Duodenal mucosa (tissue), 2 donors: ENCODE results near the gene CRYZL1.
"Not testable (repeated sequence)": the region's sequence is repeated elsewhere in the genome, so short reads cannot be mapped to it uniquely, and the experiment has no call there.

Experiments used
- H3K27ac ChIP-seq: one replicate; pipeline ENCODE4 v1.7.0; 2013; ENCODE audit warnings: low read depth, low read length
- H3K27me3 ChIP-seq, 2 donors: one replicate each; pipeline ENCODE4 v1.7.0; 2013; ENCODE audit warnings: low read length in 2 of 2, control low read depth in 1 of 2; ENCODE audit not compliant: insufficient read depth in 2 of 2, control insufficient read depth in 1 of 2
- H3K36me3 ChIP-seq, 2 donors: one replicate each; pipeline ENCODE4 v1.7.0; 2013; ENCODE audit warnings: low read length in 2 of 2, control low read depth in 1 of 2; ENCODE audit not compliant: insufficient read depth in 2 of 2, control insufficient read depth in 1 of 2
- H3K4me1 ChIP-seq, 2 donors: one replicate each; pipeline ENCODE4 v1.7.0; 2013; ENCODE audit warnings: low read length in 2 of 2, control low read depth in 1 of 2; ENCODE audit not compliant: insufficient read depth in 2 of 2, control insufficient read depth in 1 of 2
- H3K4me3 ChIP-seq, 2 donors: one replicate each; pipeline ENCODE4 v1.7.0; 2013; ENCODE audit warnings: low read length in 2 of 2, low read depth in 1 of 2
- H3K9ac ChIP-seq, 2 donors: one replicate each; pipeline ENCODE4 v1.7.0; 2013; ENCODE audit warnings: low read length in 2 of 2, low read depth in 1 of 2
- H3K9me3 ChIP-seq, 2 donors: one replicate each; pipeline ENCODE4 v1.7.0; 2013; ENCODE audit warnings: low read length in 2 of 2, control low read depth in 1 of 2; ENCODE audit not compliant: control insufficient read depth in 1 of 2

Gene CRYZL1

DNA sequence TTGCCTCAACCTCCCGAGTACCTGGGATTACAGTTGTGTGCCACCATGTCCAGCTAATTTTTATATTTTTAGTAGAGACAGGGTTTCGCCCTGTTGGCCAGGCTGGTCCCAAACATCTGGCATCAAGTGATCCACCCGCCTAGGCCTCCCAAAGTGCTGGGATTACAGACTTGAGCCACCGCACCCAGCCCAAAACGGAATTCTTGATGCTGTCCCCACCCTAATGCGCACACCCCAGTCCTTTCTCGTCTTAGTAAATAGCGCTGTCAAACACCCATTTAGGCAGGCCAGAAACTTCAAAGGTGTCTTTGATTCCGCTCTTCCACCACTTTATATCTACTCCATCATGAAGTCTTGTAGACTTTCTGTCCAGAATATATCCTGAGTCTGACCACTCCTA, 35.9 kb upstream of the CRYZL1 start:
- H3K36me3 ChIP-seq, result no peaks in the 10 kb centered on the region

DNA sequence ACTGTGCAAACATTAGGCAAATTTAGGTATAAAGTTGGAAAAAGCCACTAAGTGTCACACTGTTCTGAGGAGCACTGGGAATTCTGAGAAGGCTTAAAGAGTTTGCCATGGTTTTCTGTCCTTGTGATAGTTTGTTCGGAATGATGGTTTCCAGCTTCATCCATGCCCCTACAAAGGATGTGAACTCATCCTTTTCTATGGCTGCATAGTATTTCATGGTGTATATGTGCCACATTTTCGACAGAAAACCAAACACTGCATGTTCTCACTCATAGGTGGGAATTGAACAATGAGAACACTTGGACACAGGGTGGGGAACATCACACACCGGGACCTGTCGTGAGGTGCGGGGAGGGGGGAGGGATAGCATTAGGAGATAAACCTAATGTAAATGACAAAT, 35.1 kb upstream of the CRYZL1 start:
- H3K9me3 ChIP-seq, H3K27me3 ChIP-seq, H3K4me1 ChIP-seq, H3K36me3 ChIP-seq, H3K9ac ChIP-seq, H3K27ac ChIP-seq, H3K4me3 ChIP-seq: not testable (repeated sequence)

More for the DNA sequence above, 35.9 kb upstream of the CRYZL1 start:
- Histone ChIP-seq H3K27ac (no peak overlapping the region), H3K9me3 (no peaks in the 10 kb centered on the region), H3K9ac (no peak overlapping the region), H3K4me3 (no peak overlapping the region), H3K4me1 (no peaks in the 10 kb centered on the region), H3K27me3 (no peaks in the 10 kb centered on the region)

DNA sequence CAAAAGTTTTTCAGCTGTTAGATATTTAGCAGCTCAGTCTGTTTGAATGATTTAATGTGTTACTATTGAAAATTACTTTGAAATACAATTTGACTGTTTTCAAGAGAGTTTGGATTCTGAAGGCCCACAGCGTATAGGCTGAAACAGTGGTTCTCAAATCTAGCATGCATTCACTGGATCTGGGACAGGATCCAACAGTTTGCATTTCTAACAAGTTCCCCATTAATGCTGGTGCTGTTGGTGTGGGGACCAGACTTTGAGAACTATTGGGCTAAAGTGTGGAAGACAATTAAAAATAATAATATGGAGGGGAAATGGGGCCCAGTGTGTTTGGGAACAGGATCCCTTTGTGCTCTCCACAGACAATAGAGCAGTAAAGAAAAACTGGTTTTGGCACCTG, 32.7 kb upstream of the CRYZL1 start:
- Histone ChIP-seq H3K27me3 (no peaks in the 10 kb centered on the region), H3K9ac (no peak overlapping the region), H3K9me3 (no peaks in the 10 kb centered on the region), H3K36me3 (no peaks in the 10 kb centered on the region), H3K4me1 (no peaks in the 10 kb centered on the region), H3K27ac (no peak overlapping the region), H3K4me3 (no peak overlapping the region)

DNA sequence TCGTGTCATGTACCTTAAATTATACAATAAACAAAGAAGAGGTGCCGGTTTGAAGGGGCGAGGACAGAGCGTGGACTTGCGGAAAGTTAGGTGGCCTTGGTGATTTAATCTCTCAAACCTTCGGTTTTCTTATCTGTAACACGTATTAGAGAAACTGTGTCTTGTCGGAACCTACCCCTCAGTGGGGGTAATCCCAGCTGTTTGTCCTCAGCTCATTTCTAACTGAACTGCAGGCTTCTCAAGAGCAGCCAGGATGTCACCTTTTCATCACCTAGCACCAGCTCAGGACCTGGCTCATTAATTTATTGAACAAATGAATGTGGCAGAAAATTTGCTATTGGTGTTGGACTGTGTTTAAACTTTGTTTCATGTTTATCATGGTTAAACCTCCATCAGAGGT, 31.9 kb upstream of the CRYZL1 start:
- H3K27ac ChIP-seq, result no peak overlapping the region
- no peaks in the 10 kb centered on the region for H3K9me3 ChIP-seq
- H3K4me1 ChIP-seq, result no peaks in the 10 kb centered on the region
- no peaks in the 10 kb centered on the region for H3K27me3 ChIP-seq
- H3K9ac ChIP-seq, result no peak overlapping the region
- H3K4me3 ChIP-seq, result no peak overlapping the region
- no peaks in the 10 kb centered on the region for H3K36me3 ChIP-seq

DNA sequence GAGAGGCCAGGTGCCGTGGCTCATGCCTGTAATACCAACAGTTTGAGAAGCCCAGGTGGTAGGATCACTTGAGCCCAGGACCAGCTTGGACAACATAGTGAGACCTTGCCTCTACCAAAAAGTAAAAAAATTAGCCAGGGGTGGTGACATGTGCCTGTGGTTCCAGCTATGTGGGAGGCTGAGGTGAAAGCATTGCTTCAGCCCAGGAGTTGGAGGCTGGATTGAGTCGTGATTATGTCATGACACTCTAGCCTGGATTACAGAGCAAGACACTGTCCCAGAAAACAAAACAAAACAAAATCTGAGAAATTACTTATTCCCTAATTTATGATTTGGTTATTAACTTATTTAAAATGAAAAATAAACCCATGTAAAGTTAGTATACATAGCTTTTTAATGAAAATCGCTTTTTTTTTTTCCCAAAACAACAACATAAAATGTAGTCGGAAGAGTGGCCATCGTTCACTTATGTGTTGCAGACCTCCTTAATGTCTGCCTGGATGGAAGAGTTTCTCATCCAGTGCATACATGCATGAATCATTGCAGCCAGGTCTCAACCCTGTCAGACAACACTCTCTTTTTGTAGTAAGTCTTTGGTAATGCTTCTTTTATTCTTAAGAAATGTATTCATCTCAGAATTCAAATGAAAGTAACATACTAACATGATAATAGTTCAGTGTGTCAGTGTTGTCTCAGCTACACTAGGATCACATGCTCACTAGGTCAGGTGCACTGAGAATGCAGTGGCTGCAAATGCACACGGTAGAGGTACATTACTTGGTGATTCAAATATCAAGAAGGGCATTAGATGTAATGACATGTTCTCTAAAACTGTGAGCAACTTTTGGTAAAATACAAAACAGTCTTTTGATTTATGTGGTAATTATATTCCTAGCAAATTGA, 28.8 kb upstream of the CRYZL1 start:
- Histone ChIP-seq H3K9me3 (no peaks in the 10 kb centered on the region), H3K36me3 (no peaks in the 10 kb centered on the region), H3K27me3 (no peaks in the 10 kb centered on the region), H3K9ac (no peak overlapping the region), H3K4me3 (no peak overlapping the region), H3K4me1 (no peaks in the 10 kb centered on the region), H3K27ac (no peak overlapping the region)

DNA sequence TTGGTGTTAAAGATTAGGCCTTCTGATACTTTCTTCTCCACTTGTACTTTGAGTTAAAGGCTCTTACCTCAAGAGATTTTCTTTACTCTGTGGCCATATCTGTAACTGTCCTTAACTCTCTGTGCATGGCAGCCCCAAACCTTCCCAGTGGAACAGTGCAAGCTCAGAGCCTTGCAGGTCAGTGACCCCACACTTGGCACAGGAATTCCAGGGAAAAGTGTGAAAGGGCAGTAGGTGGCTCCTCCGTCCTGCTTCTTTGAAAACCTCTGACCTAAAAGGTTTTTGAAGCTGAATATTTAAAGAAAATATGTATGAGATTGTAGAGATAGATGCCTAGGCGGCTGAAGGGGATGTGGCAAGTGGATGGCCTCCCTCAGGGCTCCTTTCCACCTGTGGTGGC, 27.1 kb upstream of the CRYZL1 start:
- no peaks in the 10 kb centered on the region for H3K36me3 ChIP-seq
- H3K27ac ChIP-seq, result no peak overlapping the region
- no peaks in the 10 kb centered on the region for H3K27me3 ChIP-seq
- no peak overlapping the region for H3K9ac ChIP-seq
- H3K4me3 ChIP-seq, result no peak overlapping the region
- H3K9me3 ChIP-seq, result no peaks in the 10 kb centered on the region
- H3K4me1 ChIP-seq, result no peaks in the 10 kb centered on the region

DNA sequence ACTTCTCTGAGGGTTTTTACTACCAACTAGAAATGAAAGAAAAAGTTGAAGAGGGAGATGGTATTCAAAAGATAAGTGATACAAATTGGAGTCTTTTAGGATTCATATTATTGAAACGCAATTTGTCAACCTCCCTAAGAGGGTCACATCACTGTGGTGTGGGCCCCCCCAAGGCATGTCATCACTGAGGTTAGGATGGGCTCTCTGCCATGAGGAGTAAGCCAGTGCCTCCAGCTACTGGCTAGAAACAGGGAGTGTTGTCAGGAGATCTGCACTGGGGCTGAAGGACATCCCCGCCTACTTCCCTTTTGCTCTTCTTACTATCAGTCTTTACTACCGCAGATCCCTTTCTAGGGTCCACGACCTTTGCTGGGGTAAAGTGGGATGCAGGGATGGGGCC, 26.6 kb upstream of the CRYZL1 start:
- Histone ChIP-seq H3K4me1 (no peaks in the 10 kb centered on the region), H3K36me3 (no peaks in the 10 kb centered on the region), H3K27me3 (no peaks in the 10 kb centered on the region), H3K4me3 (no peak overlapping the region), H3K27ac (no peak overlapping the region), H3K9ac (no peak overlapping the region), H3K9me3 (no peaks in the 10 kb centered on the region)

DNA sequence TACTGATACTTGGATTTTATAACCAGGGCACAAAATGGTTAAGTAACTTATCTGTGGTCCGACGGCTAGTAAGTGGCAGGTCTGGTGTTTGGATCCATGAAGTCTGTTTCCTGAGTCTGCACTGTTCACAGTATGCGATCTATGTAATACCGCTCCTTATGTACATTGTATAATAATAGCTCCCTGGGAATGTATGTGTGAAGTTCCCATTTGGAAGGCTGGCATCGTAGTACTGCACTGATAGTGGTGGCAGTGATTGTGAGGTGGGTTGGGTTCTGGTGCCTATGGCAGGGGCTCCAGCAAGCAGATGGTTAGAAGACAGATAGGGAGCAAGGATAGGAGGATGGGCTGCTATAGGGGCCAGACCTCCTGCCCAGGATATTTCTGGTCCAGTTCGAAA, 26.1 kb upstream of the CRYZL1 start:
- H3K27ac ChIP-seq, result no peak overlapping the region
- H3K9me3 ChIP-seq, result no peaks in the 10 kb centered on the region

DNA sequence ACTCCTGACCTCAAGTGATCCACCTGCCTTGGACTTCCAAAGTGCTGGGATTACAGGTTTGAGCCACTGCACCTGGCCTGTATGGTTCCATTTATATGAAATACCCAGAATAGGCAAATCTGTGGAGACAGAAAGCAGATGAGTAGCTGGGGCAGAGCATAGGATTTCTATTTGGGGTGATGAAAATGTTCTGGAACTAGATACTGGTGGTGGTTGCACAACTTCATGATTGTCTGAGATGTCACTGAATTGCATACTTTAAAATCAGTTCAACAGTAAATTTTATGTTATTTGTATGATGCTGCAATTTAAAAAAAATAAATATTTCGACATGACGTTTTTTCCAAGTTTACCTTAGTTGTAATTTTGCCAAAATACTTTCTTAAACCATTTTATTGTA, 24.6 kb upstream of the CRYZL1 start:
- peaks cover 0 to 12% of the 10 kb centered on the region in 2 donors for H3K4me1 ChIP-seq
- no peaks in the 10 kb centered on the region for H3K36me3 ChIP-seq
- no peaks in the 10 kb centered on the region for H3K27me3 ChIP-seq
- H3K27ac ChIP-seq, result no peak overlapping the region
- H3K4me3 ChIP-seq, result no peak overlapping the region
- no peak overlapping the region for H3K9ac ChIP-seq
- H3K9me3 ChIP-seq, result peaks cover 0 to 4% of the 10 kb centered on the region in 2 donors

More for the DNA sequence above, 26.1 kb upstream of the CRYZL1 start:
- H3K27me3 ChIP-seq, result no peaks in the 10 kb centered on the region
- H3K4me1 ChIP-seq, result peaks cover 0 to 4% of the 10 kb centered on the region in 2 donors
- no peaks in the 10 kb centered on the region for H3K36me3 ChIP-seq
- H3K4me3 ChIP-seq, result no peak overlapping the region
- no peak overlapping the region for H3K9ac ChIP-seq

DNA sequence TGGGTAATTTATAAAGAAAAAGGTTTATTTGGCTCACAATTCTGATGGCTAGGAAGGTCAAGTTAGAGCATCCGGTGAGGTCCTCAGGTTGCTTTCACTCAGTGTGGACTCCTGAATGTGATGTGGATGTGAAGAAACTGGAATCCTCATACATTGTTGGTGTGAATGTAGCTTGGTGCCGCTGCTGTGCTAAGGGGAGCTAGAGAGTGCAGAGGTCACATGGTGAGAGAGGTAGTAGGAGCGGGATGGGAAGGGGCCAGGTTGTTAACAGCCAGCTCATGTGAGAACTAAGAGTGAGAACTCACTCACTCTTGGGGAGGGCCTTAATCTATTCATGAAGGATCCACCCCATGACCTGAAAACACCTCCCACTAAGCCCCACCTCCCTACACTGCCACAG, 22.6 kb upstream of the CRYZL1 start:
- no peak overlapping the region for H3K9ac ChIP-seq
- no peak overlapping the region for H3K4me3 ChIP-seq
- no peak overlapping the region for H3K27ac ChIP-seq
- no peaks in the 10 kb centered on the region for H3K27me3 ChIP-seq
- H3K9me3 ChIP-seq, result peaks cover 0 to 4% of the 10 kb centered on the region in 2 donors
- no peaks in the 10 kb centered on the region for H3K36me3 ChIP-seq
- H3K4me1 ChIP-seq, result peaks cover 2 to 15% of the 10 kb centered on the region in 2 donors
